Measurements from ENCODE around the gene MBNL1.
A peak's percentile ranks its signal among the peaks of the same experiment; 100 is the strongest.

Gene MBNL1, protein sequence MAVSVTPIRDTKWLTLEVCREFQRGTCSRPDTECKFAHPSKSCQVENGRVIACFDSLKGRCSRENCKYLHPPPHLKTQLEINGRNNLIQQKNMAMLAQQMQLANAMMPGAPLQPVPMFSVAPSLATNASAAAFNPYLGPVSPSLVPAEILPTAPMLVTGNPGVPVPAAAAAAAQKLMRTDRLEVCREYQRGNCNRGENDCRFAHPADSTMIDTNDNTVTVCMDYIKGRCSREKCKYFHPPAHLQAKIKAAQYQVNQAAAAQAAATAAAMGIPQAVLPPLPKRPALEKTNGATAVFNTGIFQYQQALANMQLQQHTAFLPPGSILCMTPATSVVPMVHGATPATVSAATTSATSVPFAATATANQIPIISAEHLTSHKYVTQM

DNA sequence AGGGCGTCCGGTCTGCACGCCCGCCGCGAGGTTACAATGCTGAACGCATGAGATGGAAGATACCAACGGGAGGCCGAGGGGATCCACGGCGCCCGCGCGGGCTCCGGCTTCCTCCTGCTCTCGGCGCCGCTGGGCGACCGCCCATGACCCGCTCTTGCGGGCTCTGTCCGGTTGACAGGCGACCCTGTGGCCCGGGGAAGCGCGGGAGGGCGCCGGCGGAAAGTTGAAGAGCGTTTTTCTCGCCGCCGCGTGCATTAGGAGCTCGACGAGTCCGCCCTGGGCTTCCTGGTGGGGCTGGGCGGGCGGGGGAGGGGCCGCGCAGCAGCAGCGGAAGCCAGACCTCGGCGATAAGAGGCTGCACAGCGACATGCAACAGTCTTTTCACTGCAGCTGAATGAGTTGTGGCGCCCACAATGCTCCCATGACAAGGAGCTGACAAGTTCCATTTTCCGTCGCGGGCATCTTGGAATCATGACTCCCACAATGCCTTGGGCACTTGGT, at the start of gene MBNL1:
TSS of gene MBNL1 (plus strand) at position 375 of the 501 bp plus-strand sequence. CDS start 31,265 bp downstream, outside the sequence.
- Histone ChIP-seq H3K27me3 (replicated peaks; ENCODE audit: control insufficient read depth, insufficient read depth, low read length) (no peaks in the 10 kb centered on the region), H3K36me3 (ENCODE audit: control insufficient read depth, insufficient read depth, low read length) (no peaks in the 10 kb centered on the region), H3K4me3 (replicated peaks; ENCODE audit: low read depth, low read length) (peak within 1 kb of the TSS; percentile 91)
- no peak for TF ChIP-seq CTCF (IDR thresholded peaks at IDR 0.05; ENCODE audit: insufficient read depth, low read length, poor library complexity, severe bottlenecking)
- peak; percentile 94 for DNase-seq (ENCODE audit: extremely low read depth, insufficient read length)

DNA sequence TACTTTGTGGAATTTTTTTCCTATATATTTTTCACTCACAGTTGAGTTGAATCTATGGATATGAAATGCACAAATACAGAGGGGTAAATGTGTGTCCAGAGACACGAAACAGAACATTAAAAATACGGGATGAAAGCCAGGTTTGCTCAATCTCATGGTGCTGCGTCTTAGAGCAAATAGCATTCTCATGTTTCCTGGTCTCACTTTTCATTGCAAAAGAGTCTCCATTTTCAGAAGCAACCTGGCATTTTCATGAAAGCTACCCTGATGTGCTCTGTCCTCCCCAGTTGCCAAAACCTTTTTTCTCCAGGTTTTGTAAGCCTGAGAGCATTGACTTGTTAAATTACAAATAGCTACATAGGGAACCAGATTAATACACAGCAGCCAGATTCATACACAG, 49.5 kb upstream of the MBNL1 start:
- TF ChIP-seq CTCF (IDR thresholded peaks at IDR 0.05; ENCODE audit: insufficient read depth, low read length, poor library complexity, severe bottlenecking) = no peak
- Histone ChIP-seq H3K27me3 (replicated peaks; ENCODE audit: control insufficient read depth, insufficient read depth, low read length) (no peaks in the 10 kb centered on the region), H3K4me3 (replicated peaks; ENCODE audit: low read depth, low read length) (no peak overlapping the region), H3K36me3 (ENCODE audit: control insufficient read depth, insufficient read depth, low read length) (no peaks in the 10 kb centered on the region)
- DNase-seq (ENCODE audit: extremely low read depth, insufficient read length) = no peak

DNA sequence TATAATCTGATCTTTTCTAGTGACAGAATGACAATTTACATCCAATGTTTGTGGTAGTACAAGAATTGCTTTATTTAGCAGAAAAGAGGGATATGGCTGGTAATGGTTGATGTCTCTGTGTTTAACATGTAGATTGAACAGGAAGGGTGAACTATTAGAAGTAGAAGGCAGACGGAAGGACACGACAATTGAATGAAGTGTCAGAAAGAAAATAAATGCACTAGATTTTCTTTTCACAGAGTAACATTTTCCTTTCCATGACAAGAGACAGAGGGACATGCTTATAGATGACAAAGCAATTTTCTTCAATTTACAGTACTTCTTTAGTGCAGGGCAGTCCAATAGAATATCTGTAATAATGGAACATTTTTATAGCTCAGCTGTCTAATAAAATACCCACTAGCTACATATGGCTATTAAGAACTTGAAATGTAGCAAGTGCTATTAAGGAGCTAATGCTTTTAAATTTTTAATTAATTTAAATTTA, 48.9 kb upstream of the MBNL1 start:
- H3K36me3 ChIP-seq (ENCODE audit: control insufficient read depth, insufficient read depth, low read length) = no peaks in the 10 kb centered on the region
- no peak for TF ChIP-seq CTCF (IDR thresholded peaks at IDR 0.05; ENCODE audit: insufficient read depth, low read length, poor library complexity, severe bottlenecking)

DNA sequence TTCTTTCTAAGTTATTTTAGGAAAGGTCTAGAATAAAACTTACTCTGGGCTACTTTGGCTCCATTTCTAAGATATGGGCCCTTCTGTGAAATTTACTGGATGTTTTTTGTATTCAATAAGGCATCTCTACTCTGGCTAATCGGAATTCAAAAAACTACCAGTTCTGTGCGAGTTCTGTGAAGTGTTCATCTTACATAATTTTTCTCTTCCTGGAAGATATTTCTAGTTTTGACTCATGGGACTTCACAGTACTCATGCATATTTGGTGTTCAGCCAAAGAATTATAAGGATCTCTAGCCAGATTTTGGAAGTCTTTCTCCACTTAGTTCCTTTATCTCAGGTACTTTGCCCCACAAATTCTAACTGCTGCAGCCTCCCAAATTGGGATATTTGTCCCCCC, 46.4 kb upstream of the MBNL1 start:
- H3K27me3 ChIP-seq (replicated peaks; ENCODE audit: control insufficient read depth, insufficient read depth, low read length) = no peaks in the 10 kb centered on the region
- DNase-seq (ENCODE audit: extremely low read depth, insufficient read length) = no peak
- no peak overlapping the region for H3K4me3 ChIP-seq (replicated peaks; ENCODE audit: low read depth, low read length)
- no peak for TF ChIP-seq CTCF (IDR thresholded peaks at IDR 0.05; ENCODE audit: insufficient read depth, low read length, poor library complexity, severe bottlenecking)
- no peaks in the 10 kb centered on the region for H3K36me3 ChIP-seq (ENCODE audit: control insufficient read depth, insufficient read depth, low read length)

More for the DNA sequence above, 48.9 kb upstream of the MBNL1 start:
- no peak overlapping the region for H3K4me3 ChIP-seq (replicated peaks; ENCODE audit: low read depth, low read length)
- DNase-seq (ENCODE audit: extremely low read depth, insufficient read length) = no peak
- no peaks in the 10 kb centered on the region for H3K27me3 ChIP-seq (replicated peaks; ENCODE audit: control insufficient read depth, insufficient read depth, low read length)

DNA sequence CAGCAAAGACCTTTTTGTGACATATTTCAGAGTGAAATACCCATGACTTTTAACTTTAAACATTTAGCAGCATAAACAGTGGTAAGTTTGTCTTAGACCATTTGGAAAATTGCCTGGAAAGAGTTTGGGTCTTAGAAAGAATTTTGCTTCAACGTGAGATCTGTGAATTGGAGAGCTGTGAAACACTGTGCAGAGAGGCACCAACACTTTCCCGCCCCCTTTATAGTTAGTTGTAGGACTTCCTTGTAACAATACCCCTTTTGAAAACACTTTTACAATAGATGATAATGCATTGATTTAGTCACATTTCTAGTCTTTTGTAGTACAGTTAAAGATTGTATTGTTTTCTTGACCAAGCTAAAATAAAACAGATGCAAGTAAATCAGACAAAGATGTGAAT, 43.5 kb upstream of the MBNL1 start:
- Histone ChIP-seq H3K4me3 (replicated peaks; ENCODE audit: low read depth, low read length) (no peak overlapping the region), H3K36me3 (ENCODE audit: control insufficient read depth, insufficient read depth, low read length) (no peaks in the 10 kb centered on the region), H3K27me3 (replicated peaks; ENCODE audit: control insufficient read depth, insufficient read depth, low read length) (no peaks in the 10 kb centered on the region)
- TF ChIP-seq CTCF (IDR thresholded peaks at IDR 0.05; ENCODE audit: insufficient read depth, low read length, poor library complexity, severe bottlenecking) = no peak
- DNase-seq (ENCODE audit: extremely low read depth, insufficient read length) = no peak
